HAP-1 (cell line): Measurements from ENCODE around the gene ZBTB20.
A peak's percentile ranks its signal among the peaks of the same experiment; 100 is the strongest.

Experiments
- DNase-seq, 2 experiments: peaks; one replicate each; pipeline ENCODE4 v3.0.0-alpha.2; 2016 to 2020; ENCODE audit warnings: low spot score in 2 of 2
- H3K27me3 ChIP-seq: fragments of 250-450 bp; sonication (Bioruptor Pico); 2 replicates; pipeline ENCODE4 v1.5.1; 2020; ENCODE audit warnings: low read depth, mild to moderate bottlenecking, moderate library complexity
- H3K36me3 ChIP-seq: fragments of 250-450 bp; sonication (Bioruptor Pico); replicated peaks from 2 replicates; pipeline ENCODE4 v1.5.1; 2020; ENCODE audit warnings: mild to moderate bottlenecking
- H3K4me1 ChIP-seq: fragments of 250-450 bp; sonication (Bioruptor Pico); 2 replicates; pipeline ENCODE4 v1.5.1; 2020; ENCODE audit warnings: mild to moderate bottlenecking
- H3K4me3 ChIP-seq: fragments of 250-450 bp; sonication (Bioruptor Pico); 2 replicates; pipeline ENCODE4 v1.5.1; 2020; ENCODE audit warnings: mild to moderate bottlenecking, moderate library complexity
- H3K9me3 ChIP-seq: fragments of 250-450 bp; sonication (Bioruptor Pico); 2 replicates; pipeline ENCODE4 v1.5.1; 2020; ENCODE audit warnings: mild to moderate bottlenecking, moderate library complexity
- in situ Hi-C: fragments of 300-500 bp; cut with MboI; formaldehyde crosslinking; loops from 3 replicates; pipeline ENCODE4 v1.14.3; 2020; ENCODE audit warnings: low sequenced_read_pairs, inconsistent platforms, mixed read lengths

The ZBTB20 gene

GRCh38 chr3:114356525-114356924 is 790.6 kb downstream of the ZBTB20 start:
- Histone ChIP-seq H3K27me3 (no peaks in the 10 kb centered on the region), H3K4me3 (no peak overlapping the region), H3K36me3 (no peaks in the 10 kb centered on the region), H3K9me3 (no peaks in the 10 kb centered on the region), H3K4me1 (peaks cover 11% of the 10 kb centered on the region)
- no peak for DNase-seq
- in situ Hi-C loops, result loop anchor here (25.0 kb wide), 1 partner anchor 731 kb away; no protein-coding TSS in a partner anchor

DNA sequence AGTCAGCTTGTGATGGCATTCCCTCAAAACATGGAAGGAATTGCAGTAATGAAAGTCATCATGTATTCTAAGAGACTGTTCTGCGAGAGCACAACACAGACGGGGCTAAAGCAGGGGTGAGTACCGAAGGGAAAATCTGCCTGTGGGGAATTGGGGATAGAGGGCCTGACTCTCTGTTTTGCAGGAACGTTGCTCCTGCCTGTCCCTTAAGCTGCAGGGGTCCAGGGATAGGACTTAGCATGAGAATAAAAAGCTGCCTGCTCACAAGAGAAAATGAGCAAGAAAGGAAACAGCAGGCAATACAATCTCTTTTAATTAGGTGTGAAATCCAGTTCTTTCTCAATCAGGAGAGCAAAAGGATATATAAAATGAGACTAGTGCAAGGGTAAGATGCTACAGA is 791.0 kb downstream of the ZBTB20 start:
- H3K27me3 ChIP-seq, result no peaks in the 10 kb centered on the region
- in situ Hi-C loops, result loop anchor here (25.0 kb wide), 1 partner anchor 731 kb away; no protein-coding TSS in a partner anchor
- no peaks in the 10 kb centered on the region for H3K9me3 ChIP-seq
- H3K4me3 ChIP-seq, result no peak overlapping the region
- H3K36me3 ChIP-seq, result no peaks in the 10 kb centered on the region
- peaks cover 11% of the 10 kb centered on the region for H3K4me1 ChIP-seq
- DNase-seq, result peak; percentile 54 to 57

GRCh38 chr3:114355653-114356052 is 791.4 kb downstream of the ZBTB20 start:
- DNase-seq, result no peak
- no peaks in the 10 kb centered on the region for H3K36me3 ChIP-seq
- in situ Hi-C loops, result loop anchor here (25.0 kb wide), 1 partner anchor 732 kb away; no protein-coding TSS in a partner anchor
- peaks cover 11% of the 10 kb centered on the region for H3K4me1 ChIP-seq
- no peaks in the 10 kb centered on the region for H3K27me3 ChIP-seq
- H3K9me3 ChIP-seq, result no peaks in the 10 kb centered on the region
- no peak overlapping the region for H3K4me3 ChIP-seq

- Histone ChIP-seq H3K4me1 (peaks cover 7% of the 10 kb centered on the region), H3K9me3 (no peaks in the 10 kb centered on the region), H3K4me3 (no peak overlapping the region), H3K27me3 (no peaks in the 10 kb centered on the region), H3K36me3 (0 out of 2 replicates have a peak, but pooled peaks cover 3% of the 10 kb centered on the region)
- in situ Hi-C loops, result loop anchor here (25.0 kb wide), 1 partner anchor 736 kb away; no protein-coding TSS in a partner anchor
- DNase-seq, result no peak
Observed at GRCh38 chr3:114351822-114352145, 795.3 kb downstream of the ZBTB20 start.

- Histone ChIP-seq H3K27me3 (no peaks in the 10 kb centered on the region), H3K4me1 (peaks cover 7% of the 10 kb centered on the region), H3K36me3 (0 out of 2 replicates have a peak, but pooled peaks cover 3% of the 10 kb centered on the region), H3K9me3 (no peaks in the 10 kb centered on the region), H3K4me3 (no peak overlapping the region)
- in situ Hi-C loops, result loop anchor here (25.0 kb wide), 1 partner anchor 736 kb away; no protein-coding TSS in a partner anchor
- no peak for DNase-seq
Observed at GRCh38 chr3:114351123-114351821, 795.8 kb downstream of the ZBTB20 start.

DNA sequence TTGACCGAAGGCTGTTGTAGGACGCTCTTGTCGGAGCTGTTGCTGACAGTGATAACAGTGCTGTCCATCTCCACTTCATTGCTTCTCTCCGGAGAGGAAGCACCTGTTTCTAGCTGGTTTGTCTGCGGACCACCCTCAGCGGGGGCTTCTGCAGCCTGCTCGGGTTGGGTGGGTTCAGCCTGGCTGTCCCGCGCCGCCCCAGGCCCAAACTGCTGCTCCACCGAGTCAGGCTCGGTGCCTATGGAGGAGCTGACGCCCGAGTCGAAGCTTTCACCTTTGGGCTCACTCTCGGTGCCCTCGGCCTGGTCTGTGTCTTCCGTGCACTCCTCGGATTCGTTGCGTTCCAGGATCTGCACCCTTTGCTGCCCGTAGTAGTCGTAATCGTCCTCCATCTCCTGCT is 796.4 kb downstream of the ZBTB20 start:
- DNase-seq, result no peak
- in situ Hi-C loops, result loop anchor here (25.0 kb wide), 1 partner anchor 737 kb away; no protein-coding TSS in a partner anchor
- Histone ChIP-seq H3K27me3 (no peaks in the 10 kb centered on the region), H3K9me3 (no peaks in the 10 kb centered on the region), H3K4me3 (no peak overlapping the region), H3K4me1 (peaks cover 4% of the 10 kb centered on the region; the same call in 1 of the 2 replicates), H3K36me3 (0 out of 2 replicates have a peak, but pooled peaks cover 3% of the 10 kb centered on the region)

- no peak for DNase-seq
- in situ Hi-C loops, result loop anchor here (25.0 kb wide), 1 partner anchor 737 kb away; no protein-coding TSS in a partner anchor
Observed at GRCh38 chr3:114350271-114350670, 796.8 kb downstream of the ZBTB20 start.

GRCh38 chr3:114344492-114344891 is 802.6 kb downstream of the ZBTB20 start:
- in situ Hi-C loops, result no loop called here
- DNase-seq, result no peak
- H3K36me3 ChIP-seq, result 0 out of 2 replicates have a peak, but pooled peaks cover 3% of the 10 kb centered on the region
- H3K4me1 ChIP-seq, result no peaks in the 10 kb centered on the region
- H3K4me3 ChIP-seq, result no peak overlapping the region
- H3K27me3 ChIP-seq, result no peaks in the 10 kb centered on the region
- no peaks in the 10 kb centered on the region for H3K9me3 ChIP-seq

More at GRCh38 chr3:114350271-114350670, 796.8 kb downstream of the ZBTB20 start:
- Histone ChIP-seq H3K4me1 (peaks cover 4% of the 10 kb centered on the region; the same call in 1 of the 2 replicates), H3K4me3 (no peak overlapping the region), H3K9me3 (no peaks in the 10 kb centered on the region), H3K36me3 (0 out of 2 replicates have a peak, but pooled peaks cover 3% of the 10 kb centered on the region), H3K27me3 (no peaks in the 10 kb centered on the region)

DNA sequence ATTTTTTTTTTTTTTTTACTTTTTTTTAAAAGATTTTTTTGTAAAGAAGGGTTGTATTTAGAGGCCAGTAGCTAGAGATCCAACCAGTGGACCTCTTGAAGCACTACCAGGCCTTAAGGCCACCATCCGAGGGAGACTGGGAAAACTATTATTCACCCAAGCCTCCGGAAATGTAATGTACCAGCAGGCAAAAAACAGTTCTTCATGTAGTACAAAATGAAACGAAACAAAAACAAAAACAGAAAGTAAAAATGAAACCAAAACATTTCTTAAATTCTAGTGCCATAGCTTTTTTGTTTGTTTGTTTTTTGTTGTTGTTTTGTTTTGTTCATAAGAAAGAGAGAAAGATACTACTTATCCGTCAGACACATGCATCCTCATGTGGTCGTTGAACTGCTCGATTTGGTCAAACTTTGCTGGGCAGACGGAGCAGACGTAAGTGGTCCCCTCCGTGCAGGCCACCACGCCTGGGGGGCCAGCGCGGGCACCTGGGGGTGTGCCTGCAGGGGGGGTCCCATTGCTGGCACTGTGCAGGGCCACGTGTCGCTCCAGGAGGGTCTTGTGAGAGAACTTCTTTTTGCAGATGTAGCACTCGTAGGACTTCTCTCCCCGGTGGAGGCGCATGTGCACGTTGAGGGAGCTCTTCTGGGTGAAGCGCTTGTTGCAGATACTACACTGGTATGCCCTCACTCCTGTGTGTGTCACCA is 808.3 kb downstream of the ZBTB20 start:
- no peak overlapping the region for H3K4me3 ChIP-seq
- no peaks in the 10 kb centered on the region for H3K27me3 ChIP-seq
- in situ Hi-C loops, result no loop called here
- peaks cover 7% of the 10 kb centered on the region; the same call in 1 of the 2 replicates for H3K36me3 ChIP-seq
- H3K4me1 ChIP-seq, result peaks cover 10% of the 10 kb centered on the region
- H3K9me3 ChIP-seq, result no peaks in the 10 kb centered on the region
- no peak for DNase-seq

DNA sequence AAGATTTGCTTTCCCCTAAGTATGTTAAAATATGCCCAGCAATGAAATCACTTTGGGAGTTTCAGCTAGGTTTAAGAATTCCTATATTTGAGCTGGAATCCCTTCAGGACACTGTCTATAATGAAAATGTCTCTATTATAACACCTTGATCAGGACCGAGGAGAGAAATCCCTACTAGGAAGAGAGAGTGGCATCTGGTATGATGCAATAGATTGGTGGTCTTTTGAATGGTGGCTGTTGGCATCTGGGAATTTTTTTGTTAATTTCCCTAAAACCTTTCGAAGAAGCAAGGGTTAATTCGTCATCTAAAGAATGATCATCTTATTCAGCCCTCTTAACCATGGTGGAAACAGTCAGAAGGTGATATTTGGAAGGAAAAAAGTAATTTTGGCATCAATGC is 810.2 kb downstream of the ZBTB20 start:
- peaks cover 7% of the 10 kb centered on the region; the same call in 1 of the 2 replicates for H3K36me3 ChIP-seq
- in situ Hi-C loops, result no loop called here

GRCh38 chr3:114336122-114336697 is 810.9 kb downstream of the ZBTB20 start:
- in situ Hi-C loops, result no loop called here
- DNase-seq, result no peak
- Histone ChIP-seq H3K9me3 (no peaks in the 10 kb centered on the region), H3K4me1 (peaks cover 21% of the 10 kb centered on the region), H3K4me3 (no peak overlapping the region), H3K27me3 (no peaks in the 10 kb centered on the region), H3K36me3 (peaks cover 7% of the 10 kb centered on the region; the same call in 1 of the 2 replicates)

More for the DNA sequence above, 810.2 kb downstream of the ZBTB20 start:
- H3K4me1 ChIP-seq, result peaks cover 21% of the 10 kb centered on the region
- no peak overlapping the region for H3K4me3 ChIP-seq
- H3K27me3 ChIP-seq, result no peaks in the 10 kb centered on the region
- DNase-seq, result no peak
- no peaks in the 10 kb centered on the region for H3K9me3 ChIP-seq

DNA sequence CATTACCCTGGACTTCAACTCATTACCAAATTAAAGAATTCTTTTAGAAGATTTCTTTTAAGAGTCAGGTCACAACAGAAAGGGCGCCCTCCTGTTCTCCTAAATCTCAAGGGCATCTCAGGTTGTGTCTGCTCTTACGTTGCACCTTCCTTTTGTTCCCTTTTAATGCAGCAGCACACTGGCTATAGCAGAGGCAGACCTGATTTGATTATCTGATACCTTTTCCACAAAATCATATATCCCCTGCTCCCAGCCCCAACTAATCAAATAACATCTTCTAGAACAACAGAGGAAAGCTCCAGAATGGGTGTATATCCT is 813.2 kb downstream of the ZBTB20 start:
- peaks cover 27% of the 10 kb centered on the region for H3K4me1 ChIP-seq
- H3K4me3 ChIP-seq, result no peak overlapping the region
- H3K9me3 ChIP-seq, result no peaks in the 10 kb centered on the region
- DNase-seq, result no peak
- no peaks in the 10 kb centered on the region for H3K27me3 ChIP-seq
- peaks cover 3% of the 10 kb centered on the region; the same call in 1 of the 2 replicates for H3K36me3 ChIP-seq
- in situ Hi-C loops, result no loop called here

- Histone ChIP-seq H3K4me1 (peaks cover 27% of the 10 kb centered on the region), H3K27me3 (no peaks in the 10 kb centered on the region), H3K36me3 (no peaks in the 10 kb centered on the region; the same call in 1 of the 2 replicates), H3K9me3 (no peaks in the 10 kb centered on the region), H3K4me3 (no peak overlapping the region)
- DNase-seq, result peak; percentile 40 to 77
- in situ Hi-C loops, result no loop called here
Observed at GRCh38 chr3:114333180-114333922, 813.7 kb downstream of the ZBTB20 start.
